Activated CD4-positive, alpha-beta T cell treated with anti-CD3 and anti-CD28 coated beads, Interleukin-2, Interleukin-4, amounts not matched to agents 100 ng/mL and 50 ng/mL, durations not matched to agents 16 hours and 8 hours (primary cell): ENCODE data around the gene HOXD12.

Experiments used
- DNase-seq: peaks from one replicate; pipeline ENCODE4 v3.0.0-alpha.2; 2020; ENCODE audit warnings: low spot score

The HOXD12 gene, protein sequence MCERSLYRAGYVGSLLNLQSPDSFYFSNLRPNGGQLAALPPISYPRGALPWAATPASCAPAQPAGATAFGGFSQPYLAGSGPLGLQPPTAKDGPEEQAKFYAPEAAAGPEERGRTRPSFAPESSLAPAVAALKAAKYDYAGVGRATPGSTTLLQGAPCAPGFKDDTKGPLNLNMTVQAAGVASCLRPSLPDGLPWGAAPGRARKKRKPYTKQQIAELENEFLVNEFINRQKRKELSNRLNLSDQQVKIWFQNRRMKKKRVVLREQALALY

DNA sequence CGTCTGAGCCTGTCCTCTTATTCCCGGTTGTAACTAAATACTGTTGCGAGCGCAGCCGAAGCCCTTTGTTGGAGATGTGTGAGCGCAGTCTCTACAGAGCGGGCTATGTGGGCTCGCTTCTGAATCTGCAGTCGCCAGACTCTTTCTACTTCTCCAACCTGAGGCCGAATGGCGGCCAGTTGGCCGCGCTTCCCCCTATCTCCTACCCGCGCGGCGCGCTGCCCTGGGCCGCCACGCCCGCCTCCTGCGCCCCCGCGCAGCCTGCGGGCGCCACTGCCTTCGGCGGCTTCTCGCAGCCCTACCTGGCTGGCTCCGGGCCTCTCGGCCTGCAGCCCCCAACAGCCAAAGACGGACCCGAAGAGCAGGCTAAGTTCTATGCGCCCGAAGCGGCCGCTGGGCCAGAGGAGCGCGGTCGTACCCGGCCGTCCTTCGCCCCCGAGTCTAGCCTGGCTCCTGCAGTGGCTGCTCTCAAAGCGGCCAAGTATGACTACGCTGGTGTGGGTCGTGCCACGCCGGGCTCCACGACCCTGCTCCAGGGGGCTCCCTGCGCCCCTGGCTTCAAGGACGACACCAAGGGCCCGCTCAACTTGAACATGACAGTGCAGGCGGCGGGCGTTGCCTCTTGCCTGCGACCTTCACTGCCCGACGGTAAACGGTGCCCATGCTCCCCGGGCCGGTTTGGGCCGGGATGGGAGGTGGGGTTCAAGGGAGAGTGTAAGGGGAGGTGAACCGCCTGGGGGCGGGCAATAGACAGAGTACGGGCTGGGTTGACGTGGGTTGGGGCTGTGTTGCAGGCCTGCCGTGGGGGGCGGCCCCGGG lies at the start of gene HOXD12:
Gene HOXD12, plus strand, starts transcription at position 68 of the 819 bp plus-strand sequence. Its CDS starts 7 bp downstream, at position 75.
- DNase-seq, result no peak

DNA sequence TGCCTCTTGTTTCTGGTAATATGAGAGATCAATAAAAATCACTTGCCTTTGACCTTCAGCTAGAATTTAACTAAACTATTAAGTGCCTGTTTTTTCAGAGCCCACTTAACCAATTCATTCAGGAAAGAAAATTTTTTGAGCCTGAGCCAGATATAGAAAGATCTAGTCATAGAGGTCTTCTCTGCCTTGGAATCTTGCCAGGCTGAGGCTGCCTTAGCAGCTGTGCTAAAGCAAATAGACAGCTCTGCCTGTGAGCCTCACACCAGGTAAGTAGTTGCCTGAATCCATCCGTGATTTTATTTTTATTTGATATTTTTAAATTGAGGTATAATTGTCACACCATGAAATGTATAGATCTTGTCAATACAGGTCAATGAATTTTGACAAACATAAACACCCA lies 43.2 kb upstream of the HOXD12 start:
- no peak for DNase-seq

DNA sequence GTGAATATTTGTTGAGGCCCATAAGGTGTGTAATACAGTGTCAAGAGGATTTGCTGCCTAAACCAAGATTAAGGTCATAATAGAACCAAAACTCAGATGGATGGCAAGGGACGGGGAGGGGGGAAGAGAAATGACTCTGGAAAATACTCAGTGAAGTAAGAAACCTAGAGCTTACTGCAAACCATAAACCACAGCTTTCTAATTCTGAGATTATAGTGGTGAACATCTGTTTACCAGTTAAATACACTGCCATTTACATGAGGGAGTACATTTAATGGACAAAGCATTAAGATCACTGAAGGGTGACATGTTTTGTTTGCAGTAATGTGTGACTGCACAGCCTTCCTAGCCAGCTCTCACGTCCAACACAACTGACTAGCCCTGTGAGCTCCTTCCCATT lies 35.6 kb upstream of the HOXD12 start:
- DNase-seq, result peak; percentile 57

DNA sequence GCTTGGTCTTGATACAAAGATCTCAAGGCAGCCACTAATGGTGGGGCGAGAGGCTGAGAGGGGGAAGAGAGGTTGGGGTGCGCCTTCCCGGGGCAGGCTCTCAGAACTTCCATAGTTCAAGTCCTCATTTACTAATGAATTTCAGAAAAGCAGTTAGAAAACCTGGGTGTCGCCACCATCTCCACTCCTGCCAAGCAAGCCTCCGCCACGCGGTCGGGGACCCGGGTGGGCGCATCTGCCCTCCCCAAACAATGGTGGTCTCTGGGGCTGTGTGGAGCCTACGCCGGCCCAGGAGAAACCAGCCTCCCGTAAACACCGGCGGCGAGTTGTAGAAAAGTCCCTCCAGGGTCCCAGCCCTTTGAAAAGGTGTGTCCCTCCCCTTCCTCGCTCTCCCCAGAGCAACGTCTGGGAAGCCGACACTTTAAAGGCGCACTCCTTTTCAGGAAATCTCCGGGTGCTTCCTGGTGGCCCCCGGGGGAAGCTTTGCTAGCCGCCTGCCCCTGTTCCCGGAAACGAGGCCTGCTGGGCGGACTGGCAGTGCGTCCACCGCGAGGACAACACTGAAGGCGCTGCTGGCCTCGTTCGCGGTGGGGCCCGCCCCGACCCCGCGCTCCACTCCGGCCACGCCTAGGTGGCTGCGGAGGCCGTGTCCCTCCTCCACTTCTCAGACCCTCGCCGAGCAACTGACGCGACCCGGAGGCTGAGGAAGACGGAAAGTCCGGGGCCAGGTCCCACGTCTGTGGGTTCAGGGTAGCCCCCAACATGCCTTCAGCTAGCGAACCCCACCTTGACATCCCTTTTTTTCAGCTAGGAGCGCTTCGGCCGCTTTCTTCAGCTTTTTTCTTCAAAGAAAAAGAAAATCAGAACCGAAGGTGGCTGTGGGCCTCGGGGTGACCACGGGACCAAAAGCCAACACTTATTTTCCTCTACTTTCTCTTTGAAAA lies 32.7 kb upstream of the HOXD12 start:
- no peak for DNase-seq

DNA sequence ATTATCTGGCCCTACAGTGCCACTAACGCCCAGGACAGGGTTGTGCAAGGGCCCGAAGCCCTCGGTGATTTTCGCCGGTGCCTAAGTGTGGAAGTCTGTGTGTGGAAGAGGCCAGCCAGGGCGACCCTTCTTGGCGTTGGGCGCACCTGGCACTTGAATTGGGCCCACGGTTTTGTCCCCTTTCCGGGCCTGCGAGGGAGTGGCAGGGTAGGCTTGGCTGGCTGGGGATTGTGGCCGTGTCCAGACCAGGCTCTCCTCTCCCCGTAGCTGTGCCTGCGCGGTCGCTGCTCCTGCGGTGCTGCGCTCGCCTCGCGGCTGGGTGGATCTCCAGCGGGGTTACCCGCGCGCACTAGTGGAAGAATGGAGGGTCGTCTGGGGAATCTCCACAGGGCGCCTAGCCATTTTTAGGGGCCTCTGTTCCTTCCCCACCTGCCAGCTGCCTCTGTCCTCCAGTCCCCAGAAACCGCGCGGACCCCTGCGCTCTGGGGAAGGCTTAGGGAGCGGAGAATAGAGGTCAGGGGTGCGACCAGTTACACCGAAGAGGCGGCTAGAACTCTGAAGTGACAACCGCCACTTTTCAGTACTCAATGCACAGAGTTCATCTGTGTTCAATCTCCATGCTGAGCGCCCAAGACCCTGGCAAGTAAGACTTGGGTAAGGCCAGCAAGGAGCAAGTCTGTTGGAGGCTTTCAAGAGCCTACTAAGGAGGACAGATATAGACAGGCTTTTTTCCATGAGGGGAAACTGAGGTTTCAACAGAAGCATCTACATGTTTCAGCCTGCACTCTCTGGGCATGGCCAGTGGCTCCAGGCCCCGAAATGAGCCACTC lies 31.8 kb upstream of the HOXD12 start:
- no peak for DNase-seq

DNA sequence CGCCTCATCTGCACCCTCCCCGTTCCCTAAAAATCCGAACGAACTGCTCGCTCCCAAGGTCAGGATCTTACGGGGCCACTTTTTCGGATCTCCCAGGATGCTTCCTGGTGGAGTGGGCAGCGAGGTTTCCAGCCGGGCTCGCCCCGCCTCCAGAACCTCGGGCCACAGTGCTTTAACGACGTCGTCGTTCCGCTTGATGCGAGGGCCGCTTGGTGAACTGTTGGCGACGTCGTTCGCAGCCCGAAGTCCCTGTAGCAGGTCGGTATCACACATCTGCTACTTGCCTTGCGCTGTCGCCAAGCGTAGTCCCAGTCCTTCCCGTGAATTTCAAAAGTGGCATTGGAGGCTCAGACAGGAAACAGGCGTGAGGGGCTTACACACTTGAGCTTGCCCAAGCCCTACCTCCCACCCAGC lies 31.2 kb upstream of the HOXD12 start:
- DNase-seq, result no peak

DNA sequence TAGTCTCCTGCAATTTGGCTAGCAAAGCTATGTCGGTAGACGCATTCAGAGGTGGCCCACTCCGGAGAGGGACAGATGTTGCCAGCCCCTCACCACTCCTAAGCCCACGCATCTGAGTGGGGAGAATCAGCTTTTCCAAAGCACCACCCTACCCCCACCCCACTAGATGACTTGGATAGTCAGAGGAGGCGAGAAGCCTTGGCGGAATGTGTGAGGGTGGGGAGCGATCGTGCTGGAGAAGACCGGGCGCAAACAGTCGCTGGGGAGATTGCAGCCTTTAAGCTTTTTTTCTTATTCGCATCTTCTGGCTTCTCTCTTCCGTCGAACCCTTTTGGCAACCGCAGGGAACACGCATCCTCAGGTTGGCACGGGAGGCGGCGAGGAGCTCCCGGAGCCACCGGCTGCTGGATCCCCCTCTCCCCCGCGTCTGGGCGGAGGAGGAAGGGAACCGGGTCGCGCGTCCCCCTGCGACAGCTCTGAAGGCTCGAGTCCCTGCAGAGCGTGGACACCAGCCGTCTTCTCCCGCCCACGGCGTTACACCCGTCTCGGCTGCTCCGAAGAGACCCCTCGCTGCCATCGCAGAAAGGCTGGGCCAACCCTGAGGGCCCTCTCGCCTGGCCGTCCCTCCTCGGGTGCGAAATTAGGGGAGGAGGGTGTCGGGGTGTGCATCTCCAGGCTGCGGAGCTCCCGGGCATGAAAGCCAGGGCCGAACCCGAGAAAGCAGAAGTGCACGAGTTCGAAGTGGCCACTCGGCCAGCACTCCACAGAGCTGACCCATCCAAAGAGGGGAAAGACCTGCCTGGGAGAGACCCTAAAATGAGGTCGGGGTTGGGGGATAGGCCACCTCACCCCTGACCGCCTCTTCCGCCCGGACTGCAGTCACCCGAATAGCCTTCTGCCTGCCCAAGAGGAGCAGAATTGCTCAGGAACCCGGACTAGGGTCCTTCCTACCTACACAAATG lies 28.0 kb upstream of the HOXD12 start:
- no peak for DNase-seq

DNA sequence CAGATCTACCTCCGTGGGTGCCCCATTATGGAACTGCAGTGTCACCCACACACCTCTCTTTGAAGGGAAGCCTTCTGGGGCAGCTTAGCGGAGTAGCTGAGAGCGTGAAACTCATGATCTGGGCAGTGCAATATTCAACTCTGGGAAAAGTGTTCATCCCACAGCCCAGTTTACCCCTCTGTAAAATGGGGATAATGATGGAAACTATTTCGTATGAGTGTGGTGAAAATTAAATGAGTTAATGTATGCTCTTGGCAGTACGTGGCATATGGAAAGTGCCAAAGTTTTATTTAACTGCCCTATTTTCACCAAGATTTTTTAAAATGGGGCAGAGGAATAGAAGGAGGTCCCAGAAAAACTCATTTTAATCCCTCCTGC lies 27.3 kb upstream of the HOXD12 start:
- no peak for DNase-seq

DNA sequence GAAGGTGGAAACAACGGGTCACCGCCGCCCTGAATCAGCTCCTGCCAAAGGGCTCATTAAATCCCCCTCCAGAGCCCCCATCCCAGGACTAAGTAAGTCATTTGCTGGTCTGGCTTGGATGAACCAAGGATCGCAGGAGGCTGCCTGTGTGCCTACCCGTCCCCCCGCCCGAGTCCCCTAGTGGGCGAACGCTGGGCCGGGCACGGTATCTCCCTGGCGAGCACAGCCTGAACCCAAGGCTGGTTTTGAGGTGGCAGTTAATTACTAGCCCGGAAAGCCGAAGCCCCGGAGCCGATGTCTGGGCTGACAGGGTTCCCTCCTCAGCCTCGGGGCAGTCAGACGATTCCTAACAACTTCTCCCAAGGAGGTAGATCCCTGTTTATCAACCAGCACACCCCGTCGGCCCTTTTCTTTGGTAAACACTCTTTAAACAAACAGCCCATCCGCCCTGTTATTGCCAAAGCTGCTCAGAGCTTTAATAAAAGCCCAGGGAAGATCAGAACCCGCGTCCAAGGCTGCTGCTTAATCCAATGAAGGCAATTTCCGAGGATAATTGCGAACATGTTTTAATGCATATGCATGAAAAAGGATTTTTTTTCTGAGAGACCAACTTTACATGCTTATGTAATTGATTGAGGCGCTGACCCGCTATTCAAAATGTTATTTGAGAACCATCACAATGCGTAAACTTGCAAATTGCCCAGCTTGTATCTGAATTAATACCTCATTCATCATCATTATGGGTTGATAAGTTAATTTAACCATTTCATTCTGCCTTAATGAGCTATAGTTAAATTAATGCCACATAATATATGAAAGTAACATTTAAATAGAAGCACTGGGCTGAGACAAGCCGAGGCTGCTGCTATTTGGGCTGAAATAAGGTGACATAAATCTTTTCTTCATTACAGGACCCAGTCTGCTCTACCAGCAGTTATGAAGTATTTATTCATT lies 26.4 kb upstream of the HOXD12 start:
- no peak for DNase-seq

DNA sequence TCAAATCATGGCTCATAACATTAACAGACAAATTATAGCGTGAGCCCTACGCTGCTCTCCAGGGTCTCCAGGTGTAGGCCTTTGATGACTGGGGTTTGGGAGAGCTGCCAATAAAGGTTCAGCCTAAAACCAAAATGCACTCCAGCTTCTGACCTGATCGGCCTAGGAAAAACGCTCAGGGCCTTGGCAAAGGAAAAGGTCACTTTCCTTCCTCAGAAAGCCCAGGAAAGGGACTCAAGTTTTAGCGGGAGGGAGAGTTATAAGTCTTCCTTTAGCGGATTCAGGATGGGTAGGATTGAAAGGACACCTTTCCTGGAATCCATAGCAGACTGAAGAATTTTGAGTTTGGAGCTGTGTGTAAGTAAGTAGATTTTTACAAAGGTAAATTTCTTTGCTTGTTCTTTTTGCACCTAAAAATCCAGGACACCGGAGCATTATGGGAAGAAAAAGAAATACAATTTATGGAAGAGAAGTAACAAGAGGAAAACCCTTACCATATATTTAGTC lies 24.6 kb upstream of the HOXD12 start:
- DNase-seq, result no peak

DNA sequence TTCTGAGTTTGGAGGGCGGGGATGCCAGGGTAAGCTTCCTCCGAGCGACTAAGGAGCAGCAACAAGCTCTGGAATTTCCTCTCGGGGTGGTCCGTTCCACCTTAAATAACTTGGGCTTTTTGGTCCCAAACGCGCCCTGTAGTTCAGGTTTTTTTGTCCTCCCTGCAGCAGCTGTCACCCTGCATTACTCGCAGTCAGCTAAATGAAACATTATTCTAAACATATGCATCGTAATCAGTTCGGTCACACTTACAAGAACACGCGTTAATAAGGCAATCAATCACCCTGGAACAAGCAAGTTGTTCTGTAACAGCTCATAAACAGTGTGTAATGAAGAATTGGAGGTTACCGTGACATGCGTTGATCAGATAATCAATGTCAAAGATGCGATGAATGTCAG lies 24.1 kb upstream of the HOXD12 start:
- DNase-seq, result no peak

DNA sequence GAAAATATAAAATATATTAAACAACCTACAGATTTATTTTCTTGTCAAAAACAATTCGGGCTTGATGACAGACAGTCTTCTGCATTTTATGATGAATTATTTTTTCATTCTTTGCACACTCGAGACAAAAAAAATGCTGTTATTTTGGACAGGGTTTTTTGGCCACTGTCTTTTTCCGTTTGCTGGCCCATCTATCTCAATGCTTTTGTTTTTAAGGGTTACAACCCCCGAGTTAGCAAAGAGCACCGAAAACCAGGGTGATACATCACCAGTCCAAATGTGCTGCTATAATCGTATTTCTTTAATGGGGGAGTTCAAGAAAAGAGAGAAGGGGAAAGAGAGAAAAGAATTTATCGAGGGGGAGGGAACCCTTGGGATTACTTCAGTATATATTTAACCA lies 23.5 kb upstream of the HOXD12 start:
- DNase-seq, result no peak

DNA sequence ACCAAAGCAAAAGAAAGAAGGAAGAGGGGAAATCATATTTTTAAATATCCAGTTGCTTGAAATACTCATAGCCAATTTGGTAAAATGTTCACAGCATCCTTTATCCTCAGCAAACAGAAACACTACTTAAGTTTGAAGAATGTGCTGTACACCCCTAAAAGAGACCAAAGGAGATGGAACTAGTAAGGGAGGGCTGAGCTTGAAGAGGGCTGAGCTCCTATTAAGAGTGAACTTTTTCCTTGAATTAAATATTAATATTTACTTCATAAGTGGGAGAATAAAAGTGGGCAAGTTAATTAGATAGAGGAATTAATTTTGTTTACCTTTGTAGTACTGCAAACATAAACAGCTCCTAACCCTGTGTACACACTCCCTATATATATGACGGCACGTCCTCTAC lies 22.8 kb upstream of the HOXD12 start:
- no peak for DNase-seq

DNA sequence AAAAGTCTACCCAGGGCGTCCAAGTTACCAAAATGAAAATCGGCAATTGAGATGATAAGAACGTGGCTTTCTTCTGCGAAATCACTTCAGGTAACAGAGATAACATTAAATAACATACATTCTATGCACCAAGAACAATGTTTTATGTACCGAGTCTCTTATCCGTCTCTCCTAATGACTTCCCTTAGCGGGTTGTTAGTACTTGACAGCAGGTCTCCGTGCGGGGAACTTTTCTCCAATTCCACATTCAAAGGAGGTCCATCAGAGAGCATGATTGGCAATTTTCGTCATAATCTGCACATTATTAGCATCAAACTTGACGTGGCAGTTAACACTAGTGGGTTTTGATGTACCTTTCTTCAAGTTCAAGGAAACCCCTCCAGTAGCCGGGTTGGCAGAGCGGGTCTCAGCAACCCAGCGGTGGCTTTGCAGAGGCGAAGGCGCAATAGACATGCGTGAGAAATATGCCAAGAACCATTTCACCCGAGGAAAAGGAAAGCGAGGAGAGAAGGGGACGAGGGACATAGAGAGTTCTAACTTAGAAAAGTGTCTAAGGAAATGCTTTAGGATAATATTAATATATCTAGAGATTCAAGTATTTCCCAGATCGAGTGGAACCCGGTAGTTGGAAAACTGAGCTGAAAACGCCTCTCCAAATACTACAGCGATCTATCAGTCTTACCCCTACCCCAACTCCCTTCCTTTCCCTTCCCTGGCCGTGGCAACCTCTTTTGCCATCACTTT lies 20.9 kb upstream of the HOXD12 start:
- DNase-seq, result no peak

DNA sequence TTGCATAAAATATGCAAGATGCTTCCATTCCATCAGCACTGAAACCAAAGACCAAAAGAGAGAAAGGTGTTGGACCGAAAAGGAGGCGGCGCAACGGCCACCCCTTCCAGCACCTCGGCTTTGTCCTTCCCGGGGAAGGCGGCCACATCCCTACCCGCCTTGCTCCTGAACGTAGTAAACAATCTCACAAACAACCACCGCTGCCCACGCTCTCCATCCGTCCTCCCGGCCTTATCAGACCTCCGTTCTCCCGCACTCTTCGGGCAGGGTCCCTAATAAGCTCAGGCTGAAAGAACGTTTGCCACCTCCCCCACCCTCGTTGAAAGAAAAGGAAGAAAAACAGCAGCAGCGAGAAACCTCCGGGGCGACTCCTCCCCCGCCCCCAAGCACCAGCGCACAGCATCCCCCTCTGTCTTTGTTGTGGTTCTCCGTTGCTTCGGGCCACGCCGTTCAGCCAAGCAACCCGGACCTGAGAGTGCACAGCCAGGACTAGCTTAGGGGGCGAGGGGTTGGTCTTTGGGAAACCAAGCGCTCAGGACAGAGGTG lies 20.2 kb upstream of the HOXD12 start:
- no peak for DNase-seq

DNA sequence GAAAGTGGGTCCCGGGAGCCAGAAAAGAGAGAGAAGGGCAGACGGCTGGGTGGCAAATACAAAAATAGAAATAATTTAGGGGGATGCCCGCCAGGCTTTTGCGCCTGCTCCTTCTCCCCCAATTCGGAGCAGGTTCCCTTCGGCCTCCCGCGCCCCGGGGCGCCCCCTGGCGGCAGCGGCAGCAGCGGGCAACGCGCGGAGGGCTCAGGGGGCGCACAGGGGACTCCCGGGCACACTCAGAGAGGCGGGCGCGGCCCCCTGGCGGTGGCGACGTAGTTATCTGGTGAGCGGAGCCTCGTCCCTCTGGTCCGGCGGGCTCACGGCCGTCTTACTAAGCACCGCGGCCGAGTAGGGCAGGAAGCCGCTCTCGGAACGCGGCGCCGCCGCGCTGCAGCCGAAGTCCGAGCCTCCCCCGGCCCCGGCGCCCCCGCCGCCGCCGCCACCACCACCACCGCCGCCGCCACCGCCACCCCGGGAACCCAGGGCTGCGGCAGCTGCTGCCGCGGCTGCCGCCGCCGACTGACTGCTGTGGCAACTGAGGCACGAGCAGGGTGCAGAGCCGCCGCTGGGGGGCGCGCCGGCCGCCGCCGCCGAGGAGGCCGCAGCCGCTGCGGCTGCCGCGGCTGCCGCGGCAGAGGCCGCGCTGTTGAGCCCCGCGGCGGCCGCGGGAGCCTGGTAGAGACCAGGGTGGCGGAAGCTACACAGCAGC lies 19.6 kb upstream of the HOXD12 start:
- peak; percentile 38 for DNase-seq
